Embryonic facial prominence (tissue), 1 donor: Measurements from ENCODE around the gene WIPF3.
"Not testable (repeated sequence)": the region's sequence is repeated elsewhere in the genome, so short reads cannot be mapped to it uniquely, and the experiment has no call there.

Experiments used
- DNase-seq: peaks from one replicate; pipeline ENCODE4 v3.0.0-alpha.2; 2016; ENCODE audit errors: extremely low spot score

WIPF3 gene

DNA sequence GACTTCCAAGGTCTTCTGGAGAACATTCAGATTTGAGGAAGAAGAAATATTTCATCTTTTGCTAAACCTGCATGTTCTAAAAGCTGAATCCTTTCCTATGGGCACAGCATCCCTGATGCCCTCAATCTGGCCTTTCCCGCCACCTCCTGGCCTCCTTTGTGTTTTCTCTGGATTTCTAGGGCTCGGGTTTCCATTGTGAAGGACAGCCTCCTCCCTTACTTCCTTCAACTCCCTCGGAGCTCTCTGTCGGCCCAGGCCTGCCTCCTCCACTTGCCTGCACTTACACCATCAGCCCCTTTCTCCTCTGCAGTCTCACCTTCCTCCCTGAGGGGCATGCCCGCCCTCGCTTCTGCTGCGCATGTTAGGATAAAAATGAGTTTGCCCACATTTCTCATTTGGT, 75.4 kb downstream of the WIPF3 start:
- DNase-seq = no peak

GRCh38 chr7:29882481-29882880, 76.2 kb downstream of the WIPF3 start:
- no peak for DNase-seq

DNA sequence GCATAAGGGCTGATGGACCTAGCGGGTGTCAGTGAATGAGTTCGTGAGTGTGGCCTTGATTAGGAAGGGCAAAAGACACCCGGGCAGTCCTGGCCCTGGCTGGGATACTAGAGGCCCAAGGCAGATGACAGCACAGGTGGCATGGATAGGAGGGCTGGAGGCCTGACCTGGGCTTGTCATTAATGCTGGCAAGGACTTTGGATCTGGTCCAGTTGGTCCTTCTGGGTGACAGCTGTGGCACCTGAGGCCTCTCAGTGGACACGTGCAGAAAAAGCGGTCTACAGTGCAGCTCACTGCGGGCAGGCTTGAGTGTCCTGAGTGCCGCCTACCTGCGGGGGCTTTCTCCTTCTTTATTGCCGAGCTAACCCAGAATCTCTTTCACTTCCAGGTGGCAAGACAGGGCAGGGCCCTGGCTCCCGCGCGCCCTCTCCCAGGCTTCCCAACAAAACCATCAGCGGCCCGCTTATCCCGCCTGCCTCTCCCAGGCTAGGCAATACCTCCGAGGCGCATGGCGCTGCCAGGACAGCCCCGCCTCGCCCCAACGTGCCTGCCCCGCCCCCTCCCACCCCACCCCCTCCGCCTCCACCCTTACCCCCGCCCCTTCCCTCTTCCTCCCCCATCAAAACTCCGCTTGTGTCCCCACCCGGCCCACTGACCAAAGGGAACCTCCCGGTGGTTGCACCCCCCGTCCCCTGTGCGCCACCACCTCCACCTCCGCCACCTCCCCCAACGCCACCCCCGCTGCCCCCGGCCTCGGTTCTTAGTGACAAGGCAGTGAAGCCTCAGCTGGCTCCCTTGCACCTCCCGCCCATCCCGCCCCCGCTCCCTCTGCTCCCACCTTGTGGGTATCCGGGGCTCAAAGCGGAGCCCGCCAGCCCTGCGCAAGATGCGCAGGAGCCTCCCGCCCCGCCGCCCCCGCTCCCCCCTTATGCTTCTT, 77.4 kb downstream of the WIPF3 start:
- no peak for DNase-seq

- no peak for DNase-seq
These were observed 78.3 kb downstream of the WIPF3 start for GRCh38 chr7:29884399-29885272.

DNA sequence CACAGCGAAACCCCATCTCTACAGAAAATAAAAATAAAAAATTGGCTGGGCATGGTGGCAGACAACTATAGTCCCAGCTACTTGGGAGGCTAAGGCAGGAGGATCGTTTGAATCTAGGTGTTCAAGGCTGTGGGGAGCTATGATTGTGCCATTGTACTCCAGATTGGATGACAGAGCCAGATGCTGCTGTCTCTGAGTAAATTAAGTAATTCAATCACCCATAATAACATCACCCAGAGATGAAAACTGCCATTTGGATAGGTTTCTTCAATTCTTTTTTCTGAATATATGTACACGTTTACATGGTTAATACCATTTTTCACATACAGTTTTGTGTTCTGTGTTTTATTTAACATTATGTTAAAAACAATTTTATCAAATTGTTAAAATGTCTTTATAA, 79.3 kb downstream of the WIPF3 start:
- DNase-seq = no peak

DNA sequence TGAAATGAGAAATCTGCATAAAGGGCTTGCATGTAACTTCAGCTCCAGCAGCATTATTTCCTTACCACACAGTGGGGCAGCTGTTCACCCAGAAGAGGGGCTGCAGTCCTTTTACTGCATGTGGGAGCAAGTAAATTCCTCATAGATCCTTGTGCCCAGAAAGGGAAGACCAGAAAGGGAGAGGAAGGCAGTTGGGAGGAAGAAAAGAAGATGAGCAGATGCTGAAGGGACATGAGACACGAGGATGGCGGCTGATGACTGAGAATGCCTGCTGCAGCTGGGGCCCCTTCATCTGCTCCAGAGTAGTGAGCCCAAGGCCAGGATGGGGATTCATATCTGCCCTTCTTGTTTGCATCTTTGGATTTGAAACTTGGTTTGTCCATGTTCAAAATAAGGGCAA, 80.5 kb downstream of the WIPF3 start:
- no peak for DNase-seq

GRCh38 chr7:29888006-29888405, 81.7 kb downstream of the WIPF3 start:
- DNase-seq = no peak

GRCh38 chr7:29889288-29889687, 83.0 kb downstream of the WIPF3 start:
- DNase-seq = no peak

GRCh38 chr7:29890251-29890650, 83.9 kb downstream of the WIPF3 start:
- no peak for DNase-seq

- DNase-seq = not testable (repeated sequence)
These were observed 84.5 kb downstream of the WIPF3 start for GRCh38 chr7:29890786-29891185.

GRCh38 chr7:29891766-29892165, 85.5 kb downstream of the WIPF3 start:
- DNase-seq = no peak

DNA sequence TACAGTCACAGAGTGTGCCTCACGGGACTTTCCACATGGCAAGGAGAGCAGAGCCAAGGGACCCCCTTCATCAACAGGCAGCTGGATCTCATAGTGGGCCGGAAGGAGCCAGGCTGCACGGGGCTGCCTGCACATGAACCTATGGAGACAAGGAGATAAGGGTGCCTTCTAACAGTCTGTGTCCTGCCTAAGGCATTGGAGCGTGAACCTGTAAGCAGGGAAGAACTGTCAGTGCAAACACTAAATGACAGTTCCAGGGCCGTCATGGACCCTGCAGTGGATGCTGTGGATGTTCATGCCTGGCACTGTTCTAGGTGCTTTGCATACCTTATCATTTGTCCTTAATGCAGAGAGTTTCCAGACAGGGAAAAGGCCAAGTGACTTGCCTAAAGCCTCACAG, 85.9 kb downstream of the WIPF3 start:
- no peak for DNase-seq

- no peak for DNase-seq
These were observed 87.2 kb downstream of the WIPF3 start for GRCh38 chr7:29893351-29893965.

GRCh38 chr7:29894256-29894655, 87.9 kb downstream of the WIPF3 start:
- no peak for DNase-seq

- no peak for DNase-seq
These were observed 89.3 kb downstream of the WIPF3 start for GRCh38 chr7:29895559-29895958.

DNA sequence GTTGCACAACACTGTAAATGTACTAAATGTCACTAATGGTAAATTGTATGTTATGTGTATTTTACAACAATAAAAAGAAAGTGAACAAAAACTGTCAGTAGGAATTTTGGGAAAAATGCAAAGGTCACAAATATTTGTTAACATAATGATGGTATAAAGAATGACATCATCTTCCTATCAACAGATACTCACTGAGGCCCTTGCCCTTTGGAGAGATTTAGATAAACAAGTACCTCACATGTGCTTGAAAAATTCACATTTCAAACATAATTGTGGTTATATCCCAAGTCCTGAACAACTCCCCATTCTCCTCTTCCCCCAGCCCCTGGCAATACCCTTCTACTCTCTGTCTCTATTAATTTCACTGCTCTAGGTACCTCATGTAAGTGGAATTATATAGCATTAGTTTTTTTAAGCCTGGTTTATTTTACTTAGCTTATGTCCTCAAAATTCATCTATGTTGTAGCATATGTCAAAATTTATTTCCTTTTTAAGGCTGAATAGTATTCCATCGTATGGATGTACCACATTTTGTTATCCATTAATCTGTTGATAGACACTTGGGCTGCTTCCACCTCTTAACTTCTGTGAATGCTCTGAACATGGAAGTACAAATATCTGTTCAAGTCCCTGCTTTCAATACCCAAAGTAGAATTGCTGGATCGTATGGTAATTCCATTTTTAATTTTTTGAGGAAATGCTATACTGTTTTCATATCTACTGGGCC, 90.5 kb downstream of the WIPF3 start:
- DNase-seq = no peak

DNA sequence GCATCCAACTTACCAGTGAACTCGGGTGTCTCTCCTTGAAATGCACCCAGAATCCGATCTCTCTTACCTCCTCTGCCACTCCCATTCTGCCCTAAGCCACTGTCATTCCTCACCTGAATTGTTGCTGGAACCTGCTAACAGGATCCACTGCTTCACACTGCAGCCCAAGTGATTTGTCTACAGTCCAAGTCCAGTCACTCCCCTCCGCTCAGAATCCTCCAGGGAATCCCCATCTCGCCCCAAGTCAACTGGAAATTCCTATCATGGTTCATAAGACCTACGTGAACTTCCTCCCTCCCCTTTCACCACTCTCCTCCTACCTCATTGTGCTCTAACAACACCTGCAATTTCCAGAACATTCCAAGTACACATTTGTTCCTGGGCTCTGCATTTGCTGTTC, 92.0 kb downstream of the WIPF3 start:
- no peak for DNase-seq

DNA sequence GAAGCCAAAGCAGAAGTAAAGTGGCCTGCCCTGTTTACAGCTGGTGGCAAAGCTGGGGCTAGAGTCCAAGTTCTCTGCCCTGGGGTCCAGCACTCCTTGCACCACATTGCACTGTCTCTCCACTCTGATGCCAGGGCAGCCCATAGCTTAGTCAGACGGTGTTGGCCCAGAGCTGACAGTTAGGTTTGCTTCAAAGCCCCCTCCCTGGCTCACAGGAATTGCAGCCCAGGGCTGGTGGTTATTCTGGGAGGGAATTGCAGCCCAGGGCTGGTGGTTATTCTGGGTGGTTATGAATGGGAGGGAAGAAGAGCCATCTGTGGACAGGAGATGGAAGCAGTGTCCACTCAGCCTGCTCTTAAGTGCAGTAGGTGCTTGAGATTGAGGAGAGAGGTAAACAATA, 94.4 kb downstream of the WIPF3 start:
- no peak for DNase-seq

DNA sequence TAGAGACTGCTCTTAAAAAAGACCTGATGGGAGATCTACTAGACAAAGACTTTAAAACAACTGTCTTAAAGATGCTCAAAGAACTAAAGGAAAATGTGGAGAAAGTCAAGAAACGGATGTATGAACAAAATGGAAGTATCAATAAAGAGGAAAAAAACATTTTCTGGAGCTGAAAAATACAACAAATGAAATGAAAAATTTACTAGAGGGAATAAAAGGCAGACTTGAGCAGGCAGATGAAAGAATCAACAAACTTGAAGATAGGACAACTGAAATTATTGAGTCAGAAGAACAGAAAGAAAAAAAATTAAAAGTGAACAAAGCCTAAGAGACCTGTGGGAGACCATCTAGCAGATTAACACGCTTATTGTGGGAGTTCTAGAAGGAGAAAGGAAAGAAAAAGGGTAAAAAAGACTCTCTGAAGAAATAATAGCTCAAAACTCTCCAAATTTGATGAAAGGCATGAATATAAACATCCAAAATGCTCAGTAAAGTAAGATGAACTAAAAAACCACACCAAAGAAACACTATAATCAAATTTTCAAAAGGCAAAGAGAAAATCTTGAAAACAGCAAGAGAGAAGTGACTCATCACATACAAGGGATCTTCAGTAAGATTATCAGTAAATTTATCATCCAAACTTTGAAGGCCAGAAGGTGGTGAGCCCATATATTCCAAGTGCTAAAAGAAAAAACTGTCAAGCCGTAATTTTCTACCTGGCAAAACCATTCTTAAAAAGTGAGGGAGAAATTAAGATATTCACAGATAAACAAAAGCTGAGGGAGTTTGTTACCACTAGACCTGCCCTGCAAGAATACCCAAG, 100.1 kb downstream of the WIPF3 start:
- DNase-seq = no peak

DNA sequence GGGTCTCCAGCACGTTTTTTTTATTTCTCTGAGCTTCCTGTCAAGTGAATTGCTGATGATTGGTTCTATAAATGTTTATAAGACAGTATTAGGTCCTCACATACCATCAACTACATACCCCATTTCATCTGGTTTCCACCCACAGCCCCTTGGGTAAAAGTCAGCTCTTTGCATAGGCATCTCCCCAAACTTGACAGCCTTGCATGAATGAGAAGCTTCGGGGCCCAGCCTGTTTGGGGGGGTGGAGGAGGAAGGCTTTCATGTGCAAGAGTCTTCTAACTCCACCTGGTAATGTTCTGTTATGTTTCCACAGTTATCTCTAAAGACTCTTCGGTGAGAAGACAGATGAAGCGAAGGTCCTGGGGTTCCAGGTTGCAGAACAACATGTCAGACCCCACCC, 107.9 kb downstream of the WIPF3 start:
- DNase-seq = no peak
